Activated CD4-positive, CD25-positive, alpha-beta regulatory T cell treated with anti-CD3 and anti-CD28 coated beads, Interleukin-2, amount 50 U/mL, for 72 hours (primary cell): ENCODE data around the gene ZNF148.

ENCODE experiments used
- DNase-seq: peaks from one replicate; pipeline ENCODE4 v3.0.0; 2021

The ZNF148 gene

GRCh38 chr3:125185805-125186204 is 189.3 kb downstream of the ZNF148 start:
- DNase-seq = no peak

GRCh38 chr3:125179884-125180240 is 195.3 kb downstream of the ZNF148 start:
- DNase-seq = no peak

GRCh38 chr3:125179143-125179883 is 195.8 kb downstream of the ZNF148 start:
- DNase-seq = no peak

GRCh38 chr3:125177746-125178145 is 197.4 kb downstream of the ZNF148 start:
- DNase-seq = no peak
